Measurements from ENCODE around the gene GLB1L. TPM values are rescaled to one million over a fixed set of nuclear protein-coding genes. Genes with fewer than 3 reads are reported as not detected.
A peak's percentile ranks its signal among the peaks of the same experiment; 100 is the strongest.

Gene GLB1L
- total RNA-seq, 1 donor from 2014 or later = 5.1 TPM

DNA sequence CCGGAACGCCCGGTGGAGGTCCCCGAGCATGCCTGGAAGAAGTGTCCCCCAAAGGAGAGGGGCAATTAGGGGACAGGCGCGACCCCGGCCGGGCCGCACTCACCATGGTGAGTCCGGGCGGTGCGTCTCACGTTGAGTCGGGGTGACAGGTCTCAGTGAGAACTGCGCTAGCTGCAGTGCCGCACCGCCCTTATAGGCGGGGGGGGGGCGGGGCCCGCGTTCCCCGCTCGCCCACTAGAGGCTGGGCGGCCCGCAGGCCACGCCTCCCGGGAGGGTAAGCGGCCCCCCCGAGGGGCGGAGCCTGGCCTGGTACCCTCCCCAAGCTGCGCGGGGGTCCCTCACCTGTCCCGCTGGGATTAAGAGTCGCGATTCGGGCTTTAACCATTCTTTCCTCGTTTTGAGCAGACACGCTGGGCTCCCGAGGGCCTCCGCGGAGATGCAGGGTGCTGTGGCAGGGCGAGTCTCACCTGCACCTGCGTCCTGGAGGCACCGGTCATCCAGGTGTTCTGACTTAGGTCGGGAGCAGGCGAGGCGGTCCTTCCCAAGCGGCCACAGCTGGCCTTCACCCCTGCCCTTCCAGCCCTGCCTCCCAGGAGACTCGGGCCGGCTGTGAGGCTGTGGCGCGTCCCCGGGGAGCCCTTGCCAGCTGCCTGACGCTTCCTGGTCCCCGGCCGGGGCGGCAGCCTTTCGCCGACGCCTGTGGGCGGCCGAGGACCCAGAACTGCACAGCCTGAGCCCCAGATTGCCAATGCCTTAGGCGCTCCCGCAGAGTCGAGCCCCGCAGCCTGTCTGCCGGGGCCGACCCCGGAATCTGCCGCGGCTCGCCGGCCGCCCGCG lies 8.7 kb upstream of the GLB1L start, which contains the start of gene TUBA4A:
Gene TUBA4A, minus strand, starts transcription at position 166 of the 837 bp plus-strand sequence. Its CDS starts 60 bp downstream, at position 106.
- DNase-seq (ENCODE audit: extremely low read depth, low read depth, low spot score) = no peak

- DNase-seq (ENCODE audit: extremely low read depth, low read depth, low spot score) = no peak
These were observed 7.9 kb upstream of the GLB1L start, which contains the start of gene TUBA4B for GRCh38 chr2:219252900-219253752. Gene TUBA4B, plus strand, starts transcription at chr2:219253243. Its CDS starts 165 bp downstream, at chr2:219253408.

- DNase-seq (ENCODE audit: extremely low read depth, low read depth, low spot score) = no peak
These were observed 7.3 kb upstream of the GLB1L start for GRCh38 chr2:219252570-219252899.

- DNase-seq (ENCODE audit: extremely low read depth, low read depth, low spot score) = no peak
These were observed 6.8 kb upstream of the GLB1L start for GRCh38 chr2:219252084-219252483.

DNA sequence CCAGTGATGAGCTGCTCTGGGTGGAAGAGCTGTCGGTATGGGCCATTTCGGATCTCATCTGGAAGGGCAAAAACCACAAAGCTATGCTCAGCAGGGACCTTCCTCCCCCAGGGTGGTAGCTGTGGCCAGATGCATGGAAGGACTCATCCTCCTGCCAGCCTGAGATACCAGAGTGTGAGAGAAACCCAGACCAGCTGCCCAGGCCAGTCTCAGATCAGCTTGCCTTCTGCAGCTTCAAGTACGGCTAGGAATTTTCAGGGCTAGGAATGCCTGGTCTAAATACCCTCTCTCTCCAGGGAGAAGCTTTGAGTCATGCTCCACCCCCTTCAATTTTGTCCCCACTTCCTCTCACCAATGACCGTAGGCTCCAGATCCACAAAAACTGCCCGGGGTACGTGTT lies 6.4 kb upstream of the GLB1L start:
- DNase-seq (ENCODE audit: extremely low read depth, low read depth, low spot score) = no peak

DNA sequence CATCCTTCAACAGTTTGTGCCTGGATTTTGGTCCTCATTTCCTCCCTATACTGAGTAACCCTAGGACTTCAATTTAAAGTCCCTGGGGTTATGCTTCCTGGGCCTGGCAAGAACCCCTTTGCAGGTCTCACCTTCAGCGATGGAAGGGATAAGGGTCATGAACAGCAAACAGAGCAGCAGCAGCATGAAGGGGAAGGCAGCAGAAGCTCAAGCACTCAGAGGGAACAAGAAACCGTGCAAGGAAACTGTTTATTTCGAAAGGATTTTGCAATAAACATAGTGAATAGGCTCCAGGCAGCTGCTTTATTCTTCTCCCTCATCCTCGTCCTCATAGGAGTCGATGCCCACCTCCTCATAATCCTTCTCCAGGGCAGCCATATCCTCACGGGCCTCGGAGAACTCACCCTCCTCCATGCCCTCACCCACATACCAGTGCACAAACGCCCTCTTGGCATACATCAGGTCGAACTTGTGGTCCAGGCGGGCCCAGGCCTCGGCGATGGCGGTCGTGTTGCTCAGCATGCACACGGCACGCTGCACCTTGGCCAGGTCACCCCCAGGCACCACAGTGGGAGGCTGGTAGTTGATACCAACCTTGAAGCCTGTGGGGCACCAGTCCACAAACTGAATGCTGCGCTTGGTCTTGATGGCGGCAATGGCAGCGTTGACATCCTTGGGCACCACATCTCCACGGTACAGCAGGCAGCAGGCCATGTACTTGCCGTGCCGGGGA lies 5.0 kb upstream of the GLB1L start:
- DNase-seq (ENCODE audit: extremely low read depth, low read depth, low spot score) = no peak

DNA sequence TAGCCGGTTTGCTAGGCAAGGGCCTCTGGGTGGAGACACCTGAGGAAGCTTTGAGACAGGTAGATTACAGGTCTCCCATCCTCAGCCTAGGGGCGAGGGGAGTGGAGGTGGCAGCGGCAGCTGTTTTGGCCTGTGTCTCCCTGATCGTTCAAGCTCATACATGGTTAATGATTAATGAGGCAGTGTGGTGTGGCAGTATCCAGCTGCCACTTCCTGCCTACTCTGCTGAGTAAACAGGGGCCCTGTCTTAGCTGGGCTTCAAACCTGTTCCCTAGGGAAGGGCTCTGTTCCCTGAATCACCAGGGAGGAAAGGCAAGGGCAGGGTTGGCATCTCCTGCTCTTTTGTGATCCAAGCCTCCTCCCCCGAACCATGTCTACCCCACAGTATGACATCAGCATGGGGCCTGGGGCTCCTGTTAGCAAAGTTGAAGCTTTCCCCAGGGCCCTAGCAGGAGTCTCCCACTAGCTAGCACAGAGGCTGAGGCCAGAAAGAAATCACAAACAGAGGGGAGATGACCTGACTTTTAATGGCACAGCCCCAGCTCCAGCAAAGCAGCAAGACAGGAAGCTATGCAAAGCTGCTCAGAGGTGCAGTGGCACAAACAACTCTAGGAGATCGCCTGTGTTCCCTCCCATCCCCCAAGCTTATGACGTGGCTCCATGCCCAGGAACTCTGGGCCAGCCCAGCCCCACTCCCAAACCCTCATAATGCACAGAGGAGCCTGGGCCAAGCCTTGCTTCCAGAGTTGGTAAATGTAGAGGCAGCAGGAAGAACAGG lies 4.1 kb upstream of the GLB1L start:
- peak; percentile 58 for DNase-seq (ENCODE audit: extremely low read depth, low read depth, low spot score)

DNA sequence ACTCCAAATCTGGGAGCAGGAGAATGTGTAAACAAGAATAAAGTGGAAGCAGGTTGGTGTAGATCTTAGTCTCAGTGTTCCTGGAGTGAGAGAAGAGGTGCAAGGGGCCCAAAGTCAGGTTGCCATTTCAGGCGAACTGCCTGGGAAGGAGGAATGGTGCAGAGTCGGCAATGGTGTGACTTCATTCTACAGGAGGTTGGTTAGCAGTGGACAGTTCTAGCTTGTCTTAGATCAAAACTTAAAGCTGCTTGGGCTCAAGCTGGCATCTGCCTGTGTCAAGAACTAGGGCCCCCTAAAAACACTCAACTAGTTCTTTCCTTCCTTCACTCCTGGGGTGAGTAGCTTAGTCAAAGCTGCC lies 3.6 kb upstream of the GLB1L start:
- DNase-seq (ENCODE audit: extremely low read depth, low read depth, low spot score) = no peak

- DNase-seq (ENCODE audit: extremely low read depth, low read depth, low spot score) = no peak
These were observed 2.7 kb upstream of the GLB1L start for GRCh38 chr2:219247678-219248642.

GRCh38 chr2:219246559-219246958 lies 1.3 kb upstream of the GLB1L start:
- DNase-seq (ENCODE audit: extremely low read depth, low read depth, low spot score) = no peak

DNA sequence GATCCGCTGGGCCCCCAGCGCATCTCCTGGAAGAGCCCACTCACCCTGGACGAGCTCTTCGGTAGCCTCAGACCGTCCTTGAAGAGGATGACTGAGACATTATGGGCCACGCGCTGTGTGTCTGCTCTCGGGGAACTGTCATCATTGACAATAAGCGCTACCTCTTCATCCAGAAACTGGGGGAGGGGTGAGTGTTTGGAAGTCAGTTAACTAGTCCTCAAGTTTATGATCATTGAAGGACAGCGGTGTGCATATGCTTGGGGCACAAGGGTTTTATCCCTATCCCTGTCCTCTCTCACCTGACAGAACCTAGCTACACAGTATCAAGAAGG lies 621 bp upstream of the GLB1L start:
- no peak for DNase-seq (ENCODE audit: extremely low read depth, low read depth, low spot score)

DNA sequence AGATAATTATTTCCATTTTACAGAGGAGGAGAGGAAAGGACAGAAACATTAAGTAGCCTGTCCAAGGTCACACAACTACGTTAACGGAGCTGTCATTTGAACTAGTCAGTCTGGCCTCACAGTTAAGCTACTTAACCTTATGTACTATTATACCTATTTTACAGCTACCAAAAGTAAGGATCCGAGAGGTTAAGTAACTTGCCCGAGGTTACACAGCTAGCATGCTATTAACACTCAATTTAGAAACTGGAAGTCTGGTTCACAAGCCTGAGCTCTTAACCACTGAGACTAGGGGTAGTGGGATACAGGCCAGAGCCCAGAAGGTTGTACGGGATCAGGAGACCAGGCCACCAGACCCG lies 476 bp downstream of the GLB1L start:
- DNase-seq (ENCODE audit: extremely low read depth, low read depth, low spot score) = no peak

DNA sequence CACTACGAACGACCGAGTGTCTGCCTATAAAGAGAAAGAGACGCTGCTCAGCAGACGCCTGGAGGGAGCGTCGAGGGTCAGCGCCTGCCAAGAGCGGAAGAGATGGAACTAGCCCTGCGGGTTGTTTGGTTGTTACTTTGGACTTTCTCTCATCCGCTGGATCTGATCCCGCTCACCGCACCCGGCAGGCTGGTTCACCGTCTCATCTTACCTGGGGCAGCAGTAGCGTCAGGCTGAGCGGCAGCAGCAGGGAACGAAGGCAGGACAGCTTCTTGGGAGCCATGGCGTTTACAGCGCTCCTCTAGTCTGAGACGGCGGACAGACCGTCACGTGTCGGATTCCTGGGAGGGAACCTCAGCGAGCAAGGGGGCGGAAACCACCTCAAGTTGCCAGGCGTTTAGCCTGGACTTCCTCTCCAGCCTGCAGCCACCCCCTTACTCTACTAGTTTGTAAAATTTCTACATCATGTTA lies 1.9 kb downstream of the GLB1L start:
- no peak for DNase-seq (ENCODE audit: extremely low read depth, low read depth, low spot score)

DNA sequence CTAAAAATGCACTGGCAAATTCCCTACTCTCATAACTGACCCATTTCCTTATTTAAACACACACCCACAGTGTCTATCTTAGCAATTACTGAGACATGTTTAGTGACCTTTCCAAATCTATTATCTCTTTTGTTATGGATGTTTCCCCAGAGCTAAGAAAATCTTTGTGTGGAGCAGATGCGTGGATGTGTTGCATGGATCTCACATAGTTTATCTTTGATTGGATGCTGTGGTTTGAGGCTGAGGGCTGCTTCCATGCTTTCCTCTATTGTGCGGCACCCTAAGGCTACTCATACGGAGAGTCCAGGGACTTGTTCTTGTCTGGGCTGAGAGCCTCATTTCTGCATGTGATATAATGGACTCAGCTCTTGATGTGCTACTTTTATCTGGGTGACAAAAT lies 10.9 kb downstream of the GLB1L start:
- no peak for DNase-seq (ENCODE audit: extremely low read depth, low read depth, low spot score)

DNA sequence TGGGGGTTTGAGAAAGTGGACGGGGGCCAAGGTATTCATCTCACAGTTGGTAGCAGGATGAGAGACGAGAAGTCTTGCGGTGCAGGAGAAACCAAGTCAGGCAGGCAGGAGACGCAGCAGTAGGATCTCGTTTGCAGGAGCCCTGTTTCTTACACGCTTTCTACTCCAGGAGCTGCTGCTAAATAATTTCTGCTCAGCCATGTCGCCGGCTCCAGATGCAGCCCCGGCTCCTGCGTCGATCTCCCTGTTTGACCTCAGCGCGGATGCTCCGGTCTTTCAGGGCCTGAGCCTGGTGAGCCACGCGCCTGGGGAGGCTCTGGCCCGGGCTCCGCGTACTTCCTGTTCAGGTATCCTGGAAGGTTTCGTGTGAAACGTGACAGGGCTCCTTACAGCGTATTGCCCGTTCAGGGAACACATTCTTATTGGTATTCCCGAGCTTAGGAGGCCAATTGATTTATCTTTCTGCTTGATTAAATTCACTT lies 15.1 kb downstream of the GLB1L start:
- DNase-seq (ENCODE audit: extremely low read depth, low read depth, low spot score) = no peak

DNA sequence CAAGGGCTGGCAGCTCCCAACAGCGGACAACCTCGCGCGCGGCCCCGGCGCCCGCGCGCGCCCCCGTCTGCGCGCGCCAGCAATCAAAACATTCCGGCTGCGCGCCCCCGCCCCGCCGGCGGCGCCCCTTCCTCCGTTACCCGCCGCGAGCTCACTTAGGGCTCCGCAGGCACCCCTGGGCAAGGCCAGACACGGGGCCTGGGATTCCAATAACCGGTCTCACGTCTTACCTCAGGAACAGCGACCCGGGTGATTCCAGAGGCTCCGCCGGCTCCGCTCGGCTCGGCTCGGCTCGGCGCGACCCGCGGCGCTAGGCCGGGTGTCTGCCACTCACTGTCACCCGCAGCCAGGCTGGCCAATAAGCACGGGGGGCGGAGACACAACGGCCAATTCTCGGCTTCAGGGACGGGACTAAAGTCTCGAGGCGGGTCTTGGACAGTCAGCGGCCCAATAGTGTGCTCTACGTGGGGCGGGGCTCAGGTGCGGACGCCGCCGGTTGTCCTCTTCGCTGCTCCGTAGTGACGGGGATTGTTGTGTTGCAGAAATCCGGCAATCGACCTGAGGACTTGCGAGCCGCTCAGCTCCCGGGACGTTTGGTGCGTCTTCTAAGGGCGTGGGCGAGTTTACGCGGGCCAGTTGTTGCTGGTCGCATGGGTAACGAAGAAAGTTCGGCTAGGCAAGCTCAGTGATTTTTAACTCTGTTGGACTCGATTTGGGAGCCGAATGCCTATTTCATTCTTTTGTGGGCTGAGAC lies 15.8 kb downstream of the GLB1L start, which contains the start of the genes ANKZF1 and ATG9A:
Gene ANKZF1, plus strand, starts transcription at position 502 of the 754 bp plus-strand sequence. CDS start 452 bp downstream, outside the sequence.
Gene ATG9A, minus strand, starts transcription at position 332 of the 754 bp plus-strand sequence. CDS start 1,612 bp downstream, outside the sequence.
- DNase-seq (ENCODE audit: extremely low read depth, low read depth, low spot score) = peak; percentile 76

DNA sequence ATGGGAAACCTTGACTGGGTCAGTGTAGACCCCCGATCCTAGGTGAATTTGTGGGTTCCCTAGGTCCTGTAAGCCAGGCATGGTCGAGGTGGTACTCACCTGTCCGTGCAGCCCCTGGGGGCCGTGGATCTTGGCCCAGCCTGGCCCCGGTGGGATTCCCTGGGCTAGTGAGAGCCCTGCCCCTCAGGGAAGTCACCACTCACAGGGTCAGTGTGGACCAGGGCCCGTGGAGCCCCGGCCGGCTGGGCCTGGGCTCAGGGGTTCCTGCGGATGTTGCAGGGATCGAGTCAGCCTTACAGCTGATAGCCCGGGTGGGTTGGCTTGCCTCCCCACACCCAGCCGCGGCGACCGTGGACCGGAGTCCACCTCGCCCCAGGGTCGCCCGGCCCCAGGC lies 16.3 kb downstream of the GLB1L start:
- no peak for DNase-seq (ENCODE audit: extremely low read depth, low read depth, low spot score)
